Endodermal cell (in vitro differentiated cells): ENCODE results near the gene RBBP9. TPM values are rescaled to one million over a fixed set of nuclear protein-coding genes. Genes with fewer than 3 reads are reported as not detected.

ENCODE experiments used
- DNase-seq: peaks from one replicate; pipeline ENCODE4 v3.0.0-alpha.2; 2017
- H3K27ac ChIP-seq: 2 replicates; pipeline ENCODE4 v1.5.1; 2013; ENCODE audit warnings: mild to moderate bottlenecking, low read depth, low read length, moderate library complexity
- H3K27me3 ChIP-seq: 2 replicates; pipeline ENCODE4 v1.6.1; 2013; ENCODE audit warnings: mild to moderate bottlenecking, low read length, moderate library complexity; ENCODE audit not compliant: insufficient read depth, control insufficient read depth, poor library complexity, severe bottlenecking
- H3K36me3 ChIP-seq: 2 replicates; pipeline ENCODE4 v1.7.0; 2013; ENCODE audit warnings: mild to moderate bottlenecking, low read length, moderate library complexity; ENCODE audit not compliant: control insufficient read depth, insufficient read depth
- H3K4me1 ChIP-seq: one replicate; pipeline ENCODE4 v1.7.0; 2013; ENCODE audit warnings: low read length; ENCODE audit not compliant: control insufficient read depth, insufficient read depth
- H3K4me3 ChIP-seq: 2 replicates; pipeline ENCODE4 v1.5.1; 2013; ENCODE audit warnings: mild to moderate bottlenecking, low read length, moderate library complexity
- H3K9ac ChIP-seq: 2 replicates; pipeline ENCODE4 v1.6.1; 2013; ENCODE audit warnings: mild to moderate bottlenecking, low read length, moderate library complexity; ENCODE audit not compliant: poor library complexity, severe bottlenecking; ENCODE audit errors: extremely low read depth
- H3K9me3 ChIP-seq: 2 replicates; pipeline ENCODE4 v1.6.1; 2013; ENCODE audit warnings: mild to moderate bottlenecking, low read length, moderate library complexity; ENCODE audit not compliant: control insufficient read depth
- H3K27ac Mint-ChIP-seq: 2 replicates; pipeline ENCODE4 v1.8.0; 2020; ENCODE audit warnings: mixed read lengths
- H3K27me3 Mint-ChIP-seq: 2 replicates; pipeline ENCODE4 v1.8.0; 2021; ENCODE audit warnings: mild to moderate bottlenecking, mixed read lengths; ENCODE audit not compliant: insufficient read depth
- H3K36me3 Mint-ChIP-seq: 2 replicates; pipeline ENCODE4 v1.8.0; 2020; ENCODE audit warnings: low read depth, mixed read lengths
- H3K4me1 Mint-ChIP-seq: 2 replicates; pipeline ENCODE4 v1.8.0; 2020; ENCODE audit warnings: mixed read lengths
- H3K4me3 Mint-ChIP-seq: 2 replicates; pipeline ENCODE4 v1.8.0; 2020; ENCODE audit warnings: mild to moderate bottlenecking, moderate library complexity, mixed read lengths
- H3K9me3 Mint-ChIP-seq: 2 replicates; pipeline ENCODE4 v1.8.0; 2020; ENCODE audit warnings: mild to moderate bottlenecking, mixed read lengths
- WGBS, 2 experiments: methylation state at CpG; one replicate each; pipeline versions ENCODE4 v1.1.5 to v1.1.7; 2013; ENCODE audit warnings: missing lambda C conversion rate in 2 of 2, mixed read lengths in 1 of 2; ENCODE audit not compliant: insufficient coverage in 1 of 2, insufficient read length in 1 of 2; 5-methylcytosine and 5-hydroxymethylcytosine counted together
- microRNA-seq: library from miRNA; unstranded; fragments of <30 nt; microRNA quantifications from one replicate; pipeline ENCODE4 v1.2.0, GENCODE V29; 2020; ENCODE audit warnings: borderline microRNAs expressed
- total RNA-seq, 2 donors: library from RNA; stranded (reverse); fragmentation: NEBNext Ultra II Directional in 1 of 2; extraction: Animal tissue kit (Norgen Biotek cat#: 25700) in 1 of 2; gene quantifications; 2 replicates in 1 of 2; 3 replicates in 1 of 2; pipeline ENCODE4 v1.2.1, GENCODE V29; 2021
- TF ChIP-seq, protein P1 (sequence below): fragments of 200-600 bp; sonication (generic); conservative IDR thresholded peaks from 2 replicates; pipeline ENCODE4 v1.5.0; 2021; ENCODE audit warnings: antibody characterized with exemption, mild to moderate bottlenecking

The RBBP9 gene
- total RNA-seq, 2 donors from 2014 or later = 19.3 to 24.8 TPM

DNA sequence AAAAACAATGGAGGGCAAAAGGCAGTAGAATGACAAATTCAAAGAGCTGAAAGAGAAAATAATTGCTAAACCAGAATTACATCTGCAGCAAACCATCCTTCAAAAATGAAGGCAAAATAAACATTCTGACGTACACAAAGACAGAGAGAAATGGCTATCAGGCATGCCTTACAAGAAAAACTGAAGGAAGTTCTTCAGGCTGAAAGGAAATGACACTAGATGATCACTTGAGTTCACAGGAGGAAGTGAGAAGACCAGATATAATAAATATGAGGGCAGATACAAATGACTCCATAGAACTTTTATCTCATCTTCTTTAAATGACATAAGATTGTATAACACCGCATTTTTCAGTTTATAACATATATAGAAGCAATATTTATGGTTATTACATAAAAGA lies 60.2 kb downstream of the RBBP9 start:
- no peak overlapping the region for H3K27ac ChIP-seq
- no peak overlapping the region for H3K9ac ChIP-seq
- Mint-ChIP-seq H3K4me1 (no peaks in the 10 kb centered on the region), H3K4me3 (no peak overlapping the region), H3K36me3 (peaks cover 1% of the 10 kb centered on the region), H3K27me3 (no peaks in the 10 kb centered on the region), H3K27ac (no peak overlapping the region), H3K9me3 (no peaks in the 10 kb centered on the region)
- no peak overlapping the region for H3K4me3 ChIP-seq
- 97% methylated on average over 1 of the region's 2 CpGs; no CpG with 5 or more reads in 1 of the 2 experiments for WGBS, 2 experiments
- H3K4me1 ChIP-seq = no peaks in the 10 kb centered on the region
- no peaks in the 10 kb centered on the region for H3K36me3 ChIP-seq
- TF ChIP-seq, protein P1, sequence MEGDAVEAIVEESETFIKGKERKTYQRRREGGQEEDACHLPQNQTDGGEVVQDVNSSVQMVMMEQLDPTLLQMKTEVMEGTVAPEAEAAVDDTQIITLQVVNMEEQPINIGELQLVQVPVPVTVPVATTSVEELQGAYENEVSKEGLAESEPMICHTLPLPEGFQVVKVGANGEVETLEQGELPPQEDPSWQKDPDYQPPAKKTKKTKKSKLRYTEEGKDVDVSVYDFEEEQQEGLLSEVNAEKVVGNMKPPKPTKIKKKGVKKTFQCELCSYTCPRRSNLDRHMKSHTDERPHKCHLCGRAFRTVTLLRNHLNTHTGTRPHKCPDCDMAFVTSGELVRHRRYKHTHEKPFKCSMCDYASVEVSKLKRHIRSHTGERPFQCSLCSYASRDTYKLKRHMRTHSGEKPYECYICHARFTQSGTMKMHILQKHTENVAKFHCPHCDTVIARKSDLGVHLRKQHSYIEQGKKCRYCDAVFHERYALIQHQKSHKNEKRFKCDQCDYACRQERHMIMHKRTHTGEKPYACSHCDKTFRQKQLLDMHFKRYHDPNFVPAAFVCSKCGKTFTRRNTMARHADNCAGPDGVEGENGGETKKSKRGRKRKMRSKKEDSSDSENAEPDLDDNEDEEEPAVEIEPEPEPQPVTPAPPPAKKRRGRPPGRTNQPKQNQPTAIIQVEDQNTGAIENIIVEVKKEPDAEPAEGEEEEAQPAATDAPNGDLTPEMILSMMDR = no peak
- no peaks in the 10 kb centered on the region for H3K9me3 ChIP-seq
- no peak for DNase-seq
- H3K27me3 ChIP-seq = no peaks in the 10 kb centered on the region

Small RNA genes lying within 50 kb of the gene (microRNA-seq; reads per million reads assigned to microRNA genes)
- not detected for gene MIR3192

Other genes starting within 250 kb of the RBBP9 start
- 10 to 100 TPM; 16.7 to 22.9 TPM for gene ZNF133, start 208.7 kb downstream of the RBBP9 start, total RNA-seq
- gene DZANK1, start 30.2 kb downstream of the RBBP9 start, total RNA-seq = 10 to 100 TPM; 14.8 to 18.8 TPM
- 10 to 100 TPM; 14.1 to 17.0 TPM for gene POLR3F, start 29.8 kb downstream of the RBBP9 start, total RNA-seq
- 10 to 100 TPM; 65.0 to 73.5 TPM for gene SEC23B, start 10.7 kb upstream of the RBBP9 start, total RNA-seq
- gene SMIM26, start 70.2 kb upstream of the RBBP9 start, total RNA-seq = 10 to 100 TPM; 67.6 to 80.3 TPM
- gene DTD1, start 90.8 kb upstream of the RBBP9 start, total RNA-seq = 10 to 100 TPM; 34.2 to 44.0 TPM